ENCODE measurements around the gene PARD3. TPM values are rescaled to one million over a fixed set of nuclear protein-coding genes. Genes with fewer than 3 reads are reported as not detected.

Gene PARD3
- total and polyA plus RNA-seq, 2 experiments from 2014 or later = 47.2 to 59.7 TPM

DNA sequence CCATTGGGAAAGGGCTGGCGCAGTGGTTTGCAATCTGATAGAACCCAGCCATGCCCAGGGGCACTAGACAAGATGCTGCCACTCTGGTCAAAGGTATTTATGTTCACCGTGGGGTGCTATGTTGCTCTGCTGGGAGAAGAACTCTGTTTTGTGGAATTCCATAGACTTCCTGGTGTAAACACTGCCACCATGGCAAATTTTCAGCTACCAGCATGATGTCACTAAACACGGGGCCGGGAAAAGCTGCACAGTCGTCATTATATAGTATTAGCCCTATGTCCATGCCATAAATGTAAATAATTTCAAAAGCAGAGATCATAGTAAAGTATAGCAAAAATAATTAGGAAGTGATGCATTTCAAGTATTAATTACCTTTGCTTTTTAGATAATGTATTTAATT is 500.6 kb downstream of the PARD3 start:
- no peak for DNase-seq (ENCODE audit: low spot score)
- H3K4me1 ChIP-seq (ENCODE audit: insufficient read depth) = peaks cover 5% of the 10 kb centered on the region
- no peaks in the 10 kb centered on the region for H3K27me3 ChIP-seq
- H3K27ac ChIP-seq = no peak overlapping the region
- TF ChIP-seq CTCF (IDR thresholded peaks at IDR 0.05; ENCODE audit: poor library complexity) = no peak
- no peak for TF ChIP-seq EZH2phosphoT487 (IDR thresholded peaks at IDR 0.05; ENCODE audit: low read depth, severe bottlenecking, unreplicated experiment)
- no peak for TF ChIP-seq EZH2 (IDR thresholded peaks at IDR 0.05; ENCODE audit: borderline replicate concordance)
- no peak overlapping the region for H2AFZ ChIP-seq
- H3K36me3 ChIP-seq (replicated peaks; ENCODE audit: insufficient read depth, low read depth) = no peaks in the 10 kb centered on the region
- H4K20me1 ChIP-seq (ENCODE audit: insufficient read depth, poor library complexity, severe bottlenecking) = no peaks in the 10 kb centered on the region
- H3K9me3 ChIP-seq (ENCODE audit: low read depth) = no peaks in the 10 kb centered on the region
- H3K9me2 ChIP-seq (replicated peaks; ENCODE audit: insufficient read depth) = no peaks in the 10 kb centered on the region
- H3K79me2 ChIP-seq = no peaks in the 10 kb centered on the region
- no peak overlapping the region for H3K4me3 ChIP-seq
- H3K4me2 ChIP-seq = no peak overlapping the region
- WGBS (ENCODE audit: low lambda C conversion rate, missing lambda C conversion rate) = 94% methylated on average over 5 of the region's 5 CpGs

GRCh38 chr10:34313888-34314287 is 501.2 kb downstream of the PARD3 start:
- Histone ChIP-seq H3K27ac (no peak overlapping the region), H2AFZ (no peak overlapping the region), H3K27me3 (no peaks in the 10 kb centered on the region), H3K9me3 (ENCODE audit: low read depth) (no peaks in the 10 kb centered on the region), H3K36me3 (replicated peaks; ENCODE audit: insufficient read depth, low read depth) (no peaks in the 10 kb centered on the region), H3K4me2 (no peak overlapping the region), H3K4me1 (ENCODE audit: insufficient read depth) (no peaks in the 10 kb centered on the region), H3K9me2 (replicated peaks; ENCODE audit: insufficient read depth) (no peaks in the 10 kb centered on the region), H3K79me2 (no peaks in the 10 kb centered on the region), H4K20me1 (ENCODE audit: insufficient read depth, poor library complexity, severe bottlenecking) (no peaks in the 10 kb centered on the region), H3K4me3 (no peak overlapping the region)
- TF ChIP-seq EZH2 (IDR thresholded peaks at IDR 0.05; ENCODE audit: borderline replicate concordance) (no peak), EZH2phosphoT487 (IDR thresholded peaks at IDR 0.05; ENCODE audit: low read depth, severe bottlenecking, unreplicated experiment) (no peak), CTCF (IDR thresholded peaks at IDR 0.05; ENCODE audit: poor library complexity) (no peak)
- no peak for DNase-seq (ENCODE audit: low spot score)
- WGBS (ENCODE audit: low lambda C conversion rate, missing lambda C conversion rate) = 81% methylated on average over 3 of the region's 3 CpGs

DNA sequence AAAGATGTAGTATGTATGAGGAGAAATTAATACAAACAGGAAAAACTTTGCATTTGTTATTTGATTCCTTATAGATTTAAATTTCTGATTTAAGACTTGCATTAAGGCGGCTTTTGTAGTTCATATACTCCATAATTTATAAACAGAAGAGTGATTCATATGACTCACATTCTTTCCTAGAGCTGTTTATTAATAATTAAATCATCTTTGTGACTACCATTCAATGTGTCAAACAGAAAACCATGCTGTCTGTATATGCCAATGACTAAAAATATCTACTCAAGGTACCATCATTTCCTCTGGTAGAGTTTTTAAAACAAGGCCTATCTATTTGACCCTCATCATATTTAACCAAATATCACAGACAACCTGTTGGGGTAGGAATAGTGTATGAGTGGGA is 501.7 kb downstream of the PARD3 start:
- H3K9me2 ChIP-seq (replicated peaks; ENCODE audit: insufficient read depth) = no peaks in the 10 kb centered on the region
- no peak overlapping the region for H3K4me3 ChIP-seq
- TF ChIP-seq CTCF (IDR thresholded peaks at IDR 0.05; ENCODE audit: poor library complexity) = no peak
- TF ChIP-seq EZH2phosphoT487 (IDR thresholded peaks at IDR 0.05; ENCODE audit: low read depth, severe bottlenecking, unreplicated experiment) = no peak
- no peak for TF ChIP-seq EZH2 (IDR thresholded peaks at IDR 0.05; ENCODE audit: borderline replicate concordance)
- DNase-seq (ENCODE audit: low spot score) = no peak
- WGBS (ENCODE audit: low lambda C conversion rate, missing lambda C conversion rate) = 93% methylated on average over 1 of the region's 1 CpG
- no peaks in the 10 kb centered on the region for H3K4me1 ChIP-seq (ENCODE audit: insufficient read depth)
- no peak overlapping the region for H2AFZ ChIP-seq
- no peaks in the 10 kb centered on the region for H3K9me3 ChIP-seq (ENCODE audit: low read depth)
- no peaks in the 10 kb centered on the region for H3K27me3 ChIP-seq
- H3K36me3 ChIP-seq (replicated peaks; ENCODE audit: insufficient read depth, low read depth) = no peaks in the 10 kb centered on the region
- H3K79me2 ChIP-seq = no peaks in the 10 kb centered on the region
- H3K27ac ChIP-seq = no peak overlapping the region
- no peaks in the 10 kb centered on the region for H4K20me1 ChIP-seq (ENCODE audit: insufficient read depth, poor library complexity, severe bottlenecking)
- no peak overlapping the region for H3K4me2 ChIP-seq

DNA sequence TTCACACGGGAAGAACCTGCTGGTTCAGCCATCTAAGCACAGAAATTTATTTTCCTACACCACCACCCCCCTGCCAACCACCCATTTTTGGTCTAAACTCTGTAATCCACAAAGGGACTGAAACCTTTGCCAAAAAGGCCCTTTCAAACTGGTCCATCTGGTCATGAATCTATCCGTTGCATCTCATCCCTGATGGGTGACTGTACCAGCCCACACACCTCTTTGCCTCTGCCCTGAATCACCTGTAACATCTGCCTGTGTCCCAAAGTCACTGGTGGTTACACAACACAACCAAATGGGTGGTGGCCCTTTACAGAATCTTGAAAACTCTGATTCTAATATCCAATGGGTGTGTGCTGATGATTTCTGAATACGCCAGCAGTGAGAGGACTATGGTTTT is 503.4 kb downstream of the PARD3 start:
- Histone ChIP-seq H3K79me2 (no peaks in the 10 kb centered on the region), H3K4me1 (ENCODE audit: insufficient read depth) (no peaks in the 10 kb centered on the region), H3K27me3 (no peaks in the 10 kb centered on the region), H3K9me2 (replicated peaks; ENCODE audit: insufficient read depth) (no peaks in the 10 kb centered on the region), H3K4me2 (no peak overlapping the region), H2AFZ (no peak overlapping the region), H3K4me3 (no peak overlapping the region), H4K20me1 (ENCODE audit: insufficient read depth, poor library complexity, severe bottlenecking) (no peaks in the 10 kb centered on the region), H3K36me3 (replicated peaks; ENCODE audit: insufficient read depth, low read depth) (no peaks in the 10 kb centered on the region), H3K27ac (no peak overlapping the region), H3K9me3 (ENCODE audit: low read depth) (no peaks in the 10 kb centered on the region)
- 96% methylated on average over 3 of the region's 3 CpGs for WGBS (ENCODE audit: low lambda C conversion rate, missing lambda C conversion rate)
- no peak for DNase-seq (ENCODE audit: low spot score)
- TF ChIP-seq EZH2 (IDR thresholded peaks at IDR 0.05; ENCODE audit: borderline replicate concordance) = no peak
- no peak for TF ChIP-seq CTCF (IDR thresholded peaks at IDR 0.05; ENCODE audit: poor library complexity)
- TF ChIP-seq EZH2phosphoT487 (IDR thresholded peaks at IDR 0.05; ENCODE audit: low read depth, severe bottlenecking, unreplicated experiment) = no peak
